NCI-H446 treated with DMSO at 0.1 percent for 48 hours (cell line): ENCODE measurements around the gene BMP6.

ENCODE experiments used
- DNase-seq: peaks from one replicate; lab custom pipeline; 2025; lab: John Stamatoyannopoulos, UW

The BMP6 gene

DNA sequence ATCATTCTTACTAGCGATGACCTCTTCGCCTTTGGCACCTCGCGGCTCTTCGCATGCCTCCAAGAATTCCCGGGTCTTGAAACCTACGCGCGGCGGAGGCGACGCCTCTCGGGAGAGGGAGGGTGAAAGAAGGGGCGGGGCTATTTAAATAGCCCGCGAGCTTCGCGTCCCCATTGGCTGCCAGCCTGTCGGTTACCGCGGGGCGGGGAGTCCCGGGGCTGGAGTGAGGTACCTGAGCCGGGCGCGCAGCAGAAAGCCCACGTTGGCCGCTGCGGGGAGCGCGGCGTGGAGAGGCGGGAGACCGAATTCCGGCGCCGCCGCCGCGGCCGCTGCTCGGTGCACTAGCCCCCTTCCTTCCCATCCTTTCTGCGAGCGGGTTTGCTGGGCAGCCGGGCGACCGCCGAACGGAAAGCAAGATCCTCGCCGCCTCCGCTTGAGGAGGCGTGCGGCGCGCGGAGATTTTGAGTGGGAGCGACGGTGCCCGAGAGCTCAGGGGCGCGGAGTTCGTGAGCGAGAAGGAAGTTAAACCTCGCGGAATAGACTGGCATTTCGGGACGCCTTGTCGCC is at the start of gene BMP6:
BMP6 (plus strand) TSS at position 251 of the 567 bp plus-strand sequence. CDS start 857 bp downstream, outside the sequence.
- DNase-seq, result peak; percentile 36

DNA sequence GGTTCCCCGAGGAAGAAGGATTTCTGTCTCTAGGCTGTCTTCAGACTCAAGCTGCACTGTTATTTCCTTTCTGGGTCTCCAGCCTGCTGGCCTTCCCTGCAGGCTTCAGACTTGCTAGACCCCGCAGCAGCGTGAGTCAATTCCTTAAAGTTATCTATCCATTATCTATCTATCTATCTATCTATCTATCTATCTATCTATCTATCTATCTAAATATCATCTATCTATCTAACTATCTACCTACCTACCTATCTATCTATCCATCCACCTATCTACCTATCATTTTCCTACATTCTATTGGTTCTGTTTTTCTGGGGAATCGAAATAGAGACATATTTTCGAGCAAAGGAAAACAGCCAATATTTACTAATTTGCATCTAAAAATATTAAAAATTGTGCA is 48.7 kb upstream of the BMP6 start:
- no peak for DNase-seq

DNA sequence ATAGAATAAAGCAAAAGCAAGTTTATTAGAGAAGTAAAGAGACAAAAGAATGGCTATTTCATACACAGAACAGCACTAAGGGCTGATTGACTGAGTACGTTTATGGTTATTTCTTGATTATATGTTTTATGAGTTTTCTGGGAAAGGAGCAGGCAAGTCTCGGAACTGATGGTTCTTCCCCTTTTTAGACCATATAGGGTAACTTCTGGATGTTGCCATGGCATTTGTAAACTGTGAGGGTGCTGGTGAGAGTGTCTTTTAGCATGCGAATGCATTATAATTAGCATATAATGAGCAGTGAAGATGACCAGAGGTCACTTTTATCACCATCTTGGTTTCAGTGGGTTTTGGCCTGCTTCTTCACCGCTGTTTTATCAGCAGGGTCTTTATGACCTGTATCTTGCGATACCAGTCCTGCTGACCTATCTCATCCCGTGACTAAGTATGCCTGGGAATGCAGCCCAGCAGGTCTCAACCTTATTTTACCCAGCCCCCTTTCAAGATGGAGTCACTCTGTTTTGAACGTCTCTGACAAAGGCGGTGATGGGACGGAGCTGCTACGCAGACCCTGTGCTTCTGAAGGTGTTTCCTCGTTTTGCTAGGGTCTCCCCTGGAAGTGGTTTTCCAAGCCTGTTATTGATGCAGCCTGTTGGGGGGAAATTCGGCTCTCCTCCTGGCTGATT is 45.4 kb upstream of the BMP6 start:
- DNase-seq, result no peak

DNA sequence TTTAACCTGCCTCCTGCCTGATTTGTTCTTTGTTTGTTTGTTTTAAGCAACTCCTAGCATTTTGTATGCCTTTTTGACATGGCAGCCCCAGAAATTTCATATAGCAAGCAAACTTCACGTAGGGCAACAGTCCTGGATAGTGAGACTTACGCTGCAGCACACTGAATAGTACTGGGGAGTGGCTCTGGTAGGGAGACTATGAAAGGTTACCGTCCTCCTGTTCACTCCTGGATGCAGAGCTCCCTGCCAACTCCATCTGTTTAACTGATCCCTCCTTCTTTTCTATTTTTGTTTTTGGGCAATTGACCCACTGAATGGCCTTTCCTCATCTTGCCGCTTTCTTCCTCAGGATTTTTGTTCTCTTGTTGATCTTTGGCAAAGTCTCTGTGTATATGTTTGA is 44.5 kb upstream of the BMP6 start:
- DNase-seq, result no peak

DNA sequence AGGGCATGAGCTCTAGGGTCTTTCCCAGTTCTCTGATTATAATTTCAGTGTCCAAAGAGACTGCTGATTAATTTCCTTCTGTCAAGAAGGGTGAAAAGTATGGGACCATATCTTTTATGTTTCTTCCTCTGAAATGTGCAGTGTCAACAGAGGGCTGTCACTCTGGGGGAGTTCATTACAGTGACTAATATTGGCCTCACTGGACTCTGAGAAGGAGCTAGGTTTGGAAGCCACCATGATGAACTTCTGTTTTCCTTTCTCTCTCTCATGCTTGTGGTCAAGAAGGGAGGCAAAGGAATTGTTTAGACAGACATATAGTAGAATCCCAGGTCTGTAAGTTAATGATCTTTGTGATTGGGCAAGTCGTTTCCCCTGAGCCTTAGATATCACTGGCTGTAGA is 41.8 kb upstream of the BMP6 start:
- no peak for DNase-seq

DNA sequence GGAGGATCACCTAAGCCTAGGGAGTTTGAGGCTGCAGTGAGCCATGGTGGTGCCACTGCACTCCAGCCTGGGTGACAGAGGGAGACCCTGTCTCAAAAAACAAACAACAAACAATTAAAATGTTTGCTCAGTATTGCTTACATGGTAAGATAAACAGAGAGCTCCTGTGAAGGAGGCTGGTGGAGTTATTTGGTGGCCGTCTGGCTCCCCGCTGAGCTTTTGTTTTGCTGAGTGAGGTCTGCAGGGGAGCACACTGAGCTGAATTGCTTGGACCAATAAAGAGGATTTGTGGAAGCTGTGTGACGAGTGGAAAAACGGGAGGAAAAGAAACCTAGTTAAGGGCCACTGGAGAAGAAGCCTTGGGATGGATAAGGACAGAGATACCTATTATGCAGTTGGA is 41.1 kb upstream of the BMP6 start:
- no peak for DNase-seq

DNA sequence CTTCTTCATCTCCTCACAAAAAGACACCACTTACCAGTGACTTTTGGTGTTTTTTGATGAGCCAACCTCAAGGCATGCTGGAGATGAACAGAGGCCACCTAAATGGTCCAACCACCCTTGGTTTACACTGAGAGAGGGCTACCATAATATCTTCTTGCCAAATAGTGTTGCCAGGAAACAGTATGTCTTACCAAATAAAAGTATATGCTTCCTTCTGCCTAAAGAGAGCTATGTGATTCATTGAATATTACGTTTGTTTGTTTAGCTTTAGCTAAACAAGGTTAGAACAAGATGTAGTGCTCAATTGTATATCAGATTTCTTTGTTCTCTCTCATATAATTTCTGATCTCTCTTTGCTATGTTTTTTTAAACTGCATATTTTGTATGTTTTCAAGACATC is 40.6 kb upstream of the BMP6 start:
- no peak for DNase-seq

DNA sequence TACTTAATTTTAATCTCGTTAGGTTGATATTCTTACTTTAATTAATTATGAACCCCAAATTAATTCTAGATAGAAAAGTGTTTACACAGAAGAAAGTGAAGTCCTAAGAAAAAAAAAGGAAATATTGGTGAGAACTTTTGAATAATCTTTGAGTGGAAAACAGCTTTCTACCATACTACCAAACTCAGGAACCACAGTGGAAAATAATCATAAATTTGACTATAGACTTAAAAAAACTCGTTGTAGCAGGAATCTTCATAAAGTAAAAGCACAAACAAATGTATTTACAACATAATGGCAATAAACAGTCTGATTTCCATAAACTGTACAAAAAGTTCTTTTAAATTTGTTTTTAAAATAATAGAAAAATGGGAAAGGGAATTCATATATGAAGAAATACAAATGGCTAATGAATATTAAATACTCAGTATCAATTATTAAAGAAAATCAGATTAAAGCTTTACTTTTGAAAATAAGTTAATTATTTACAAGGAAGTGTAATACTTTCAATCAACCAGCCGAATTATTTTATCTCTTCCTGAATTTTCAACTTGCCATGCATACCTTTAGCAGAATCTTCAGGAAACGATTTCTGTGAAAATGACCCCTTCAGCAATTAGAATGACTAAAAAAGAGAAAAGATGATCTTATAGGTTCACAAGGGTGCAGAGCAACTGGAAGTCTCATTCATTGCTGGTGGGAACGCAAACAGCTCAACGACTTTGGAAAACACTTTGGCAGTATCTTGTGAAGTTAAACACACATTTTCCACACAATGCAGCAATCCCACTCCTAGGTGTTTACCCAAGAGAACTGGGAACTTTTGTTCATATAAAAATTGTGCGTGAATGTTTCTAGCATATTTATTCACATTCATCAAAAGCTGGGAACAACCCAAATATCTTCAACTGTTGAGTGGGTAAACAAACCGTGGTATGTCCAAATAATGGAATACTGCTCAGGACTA is 38.5 kb upstream of the BMP6 start:
- DNase-seq, result no peak

DNA sequence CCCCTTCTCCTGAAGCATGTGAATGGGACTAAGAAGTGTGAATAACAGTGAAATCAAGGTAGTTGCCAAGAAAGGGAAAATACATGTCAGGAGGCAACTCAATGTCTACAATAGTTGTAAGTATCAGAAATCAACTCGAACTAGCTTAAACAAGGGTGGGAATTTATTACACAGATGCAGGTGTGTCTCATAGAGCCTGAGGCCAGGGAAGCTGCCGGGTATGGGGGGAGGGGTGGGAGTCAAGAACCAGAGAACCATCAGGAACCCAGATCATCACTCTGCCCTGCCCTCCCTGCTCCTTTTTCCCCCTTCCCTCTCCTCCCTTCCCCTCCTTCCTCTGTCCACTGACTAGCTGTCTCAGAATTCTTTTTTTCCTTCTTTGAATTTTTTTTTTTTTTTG is 34.9 kb upstream of the BMP6 start:
- DNase-seq, result no peak

DNA sequence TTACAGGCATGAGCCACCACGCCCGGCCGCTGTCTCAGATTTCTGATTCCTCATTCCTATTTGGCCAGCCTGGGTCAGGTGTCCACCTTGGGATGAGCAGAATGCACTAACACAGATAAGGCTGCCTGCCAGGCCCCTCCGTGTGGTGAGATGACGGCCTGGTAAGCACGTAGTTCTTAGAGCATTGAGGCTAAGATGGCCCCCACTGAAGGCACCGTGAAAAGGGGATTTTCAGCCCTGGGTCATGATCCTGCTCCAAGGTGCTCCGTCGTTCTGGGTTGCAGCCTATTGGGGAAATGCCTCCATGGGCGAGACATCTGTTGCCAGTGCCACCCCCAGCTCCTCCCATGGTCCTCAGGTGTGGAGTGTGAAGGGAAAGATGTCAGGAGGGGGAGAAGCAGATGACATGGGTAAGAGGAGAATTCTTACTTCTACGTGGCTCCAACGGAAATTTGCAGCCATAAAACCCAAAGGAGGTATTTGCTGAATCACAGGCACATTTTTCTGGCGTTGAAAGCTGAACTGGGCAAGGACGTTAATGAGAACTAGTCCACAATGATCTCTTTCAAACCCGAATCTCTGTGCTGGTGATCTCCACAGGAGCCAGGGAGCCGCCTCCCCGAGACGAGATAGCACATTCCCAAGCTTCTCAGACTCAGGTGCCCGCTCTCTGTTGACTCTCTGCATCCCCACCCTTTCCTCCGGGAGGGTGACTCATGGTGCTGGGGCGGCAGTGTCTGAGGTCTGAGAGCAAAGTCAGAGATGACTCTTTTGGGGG is 34.0 kb upstream of the BMP6 start:
- no peak for DNase-seq

DNA sequence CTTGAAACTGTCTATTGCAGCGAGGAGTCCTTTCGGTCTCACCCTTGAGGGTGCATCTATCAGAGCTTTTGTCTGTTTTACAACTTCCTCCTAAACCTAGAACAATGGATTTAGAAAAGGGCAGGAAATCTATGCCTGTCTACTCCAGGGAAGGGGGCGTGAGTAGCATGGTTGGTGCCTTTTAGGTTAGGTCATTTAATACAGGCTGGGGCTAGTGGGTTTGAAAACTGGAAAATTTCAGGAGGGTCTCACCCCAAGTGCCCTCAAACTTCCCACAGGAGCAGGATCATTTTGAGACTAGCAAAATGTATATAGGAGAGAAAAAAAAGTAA is 33.5 kb upstream of the BMP6 start:
- no peak for DNase-seq

DNA sequence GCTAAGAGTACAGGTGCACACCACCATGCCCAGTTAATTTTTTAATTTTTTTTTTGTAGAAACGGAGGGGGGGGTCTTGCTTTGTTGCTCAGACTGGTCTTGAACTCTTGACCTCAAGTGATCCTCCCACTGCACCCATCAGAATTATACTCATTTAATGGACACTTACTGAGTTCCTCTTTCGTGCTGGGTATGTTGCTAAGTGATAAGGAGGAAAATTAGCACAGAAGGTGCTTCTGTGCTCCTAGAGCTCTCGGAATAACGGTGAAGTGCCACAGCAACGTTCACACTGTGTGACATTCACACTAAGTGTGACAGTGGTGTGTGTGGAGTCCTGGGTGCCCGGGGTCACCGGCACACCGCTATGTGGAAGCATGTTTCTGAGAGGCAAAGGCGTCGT is 32.1 kb upstream of the BMP6 start:
- no peak for DNase-seq

DNA sequence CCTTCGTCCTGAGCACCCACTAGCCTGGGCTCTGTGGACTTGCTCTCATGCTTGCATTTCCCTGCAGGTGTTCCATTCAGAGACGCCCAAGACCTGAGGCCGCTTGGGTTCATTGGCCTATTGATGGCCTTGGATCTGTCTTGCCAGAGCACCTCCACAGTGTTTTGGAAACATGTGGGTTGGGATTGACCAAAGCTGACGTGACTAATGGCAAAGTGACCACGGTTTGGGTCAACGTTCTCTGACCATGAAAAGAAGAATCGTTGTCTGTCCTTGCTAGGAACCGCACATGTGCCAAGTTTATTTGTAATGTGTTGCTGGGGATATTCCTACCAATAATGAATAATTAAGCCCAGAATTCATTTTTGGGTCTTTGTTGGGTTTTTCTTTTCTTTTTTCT is 29.8 kb upstream of the BMP6 start:
- no peak for DNase-seq

DNA sequence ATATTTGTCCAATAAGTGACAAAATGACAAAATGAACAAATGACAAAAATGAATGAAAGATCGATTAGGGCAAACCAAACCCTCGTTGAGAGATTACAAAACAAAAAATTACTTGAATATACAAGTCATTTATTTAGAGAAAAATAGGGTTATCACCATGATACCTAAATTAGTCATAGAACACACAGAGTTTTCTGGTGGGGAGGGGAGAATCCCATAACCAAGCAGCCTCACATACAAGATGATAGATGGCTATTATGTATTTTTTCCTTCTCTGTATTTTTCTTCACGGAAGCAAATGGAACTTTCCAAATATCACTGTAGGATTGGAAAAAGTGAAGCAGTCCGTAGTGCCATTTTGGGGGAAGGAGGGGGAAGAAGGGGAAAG is 28.5 kb upstream of the BMP6 start:
- no peak for DNase-seq

DNA sequence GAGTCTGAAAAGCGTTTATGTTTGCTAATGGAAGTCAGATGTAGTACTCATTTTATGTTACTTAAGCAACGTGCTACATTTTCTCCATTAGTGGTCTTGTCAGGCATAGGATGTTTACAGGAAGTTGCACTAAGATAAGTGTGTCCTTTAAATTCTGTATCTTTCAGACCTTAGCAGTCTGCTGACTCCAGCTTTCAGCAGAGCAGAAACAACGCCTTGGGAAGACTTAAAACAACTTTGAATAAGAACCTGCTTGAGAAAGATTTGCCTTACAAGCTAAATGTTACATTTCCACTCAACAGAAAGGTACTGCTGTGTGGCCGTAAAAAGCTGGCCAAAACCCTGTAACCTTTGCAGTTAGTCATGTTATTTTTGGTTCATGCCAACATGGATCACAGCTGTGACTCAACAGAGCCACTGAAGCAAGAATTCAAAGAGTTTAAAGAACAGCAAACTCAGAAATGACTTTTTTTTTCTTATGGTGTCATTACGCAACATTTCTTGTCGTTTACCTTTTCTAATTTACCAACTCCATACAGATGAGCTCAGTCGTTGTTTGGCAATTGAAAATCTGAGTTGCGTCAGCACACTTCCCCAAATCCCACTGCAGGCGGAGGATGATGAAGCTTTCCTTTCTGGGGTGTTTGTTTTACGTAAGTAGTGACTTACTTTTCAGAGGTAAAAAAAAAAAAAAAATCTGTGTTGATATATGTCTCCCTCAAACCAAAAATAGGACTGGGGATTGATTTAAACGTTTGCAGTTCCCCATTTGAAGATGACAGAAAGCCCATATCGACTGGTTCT is 27.9 kb upstream of the BMP6 start:
- no peak for DNase-seq

DNA sequence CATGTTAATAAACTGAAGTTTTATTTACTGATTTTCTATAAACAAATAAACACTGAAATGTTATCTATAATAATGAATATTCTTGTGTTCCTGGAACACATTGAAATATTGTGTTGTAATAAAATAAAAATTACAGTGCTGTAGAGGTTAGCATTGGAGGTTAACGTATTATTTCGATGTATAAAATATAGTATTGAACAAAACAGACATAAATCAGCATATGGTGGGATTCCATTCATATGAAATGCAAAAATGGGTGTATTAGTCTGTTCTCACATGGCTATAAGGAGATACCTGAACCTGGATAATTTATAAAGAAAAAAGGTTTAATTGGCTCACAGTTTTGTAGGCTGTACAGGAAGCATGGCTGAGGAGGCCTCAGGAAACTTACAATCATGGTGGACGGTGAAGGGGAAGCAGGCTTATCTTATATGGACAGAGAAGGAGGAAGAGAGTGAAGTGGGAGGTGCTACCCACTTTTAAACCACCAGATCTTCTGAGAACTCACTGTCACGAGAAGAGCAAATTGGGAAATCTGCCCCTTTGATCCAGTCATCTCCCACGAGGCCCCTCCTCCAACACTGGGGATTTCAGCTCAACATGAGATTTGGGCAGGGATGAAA is 24.6 kb upstream of the BMP6 start:
- DNase-seq, result no peak

DNA sequence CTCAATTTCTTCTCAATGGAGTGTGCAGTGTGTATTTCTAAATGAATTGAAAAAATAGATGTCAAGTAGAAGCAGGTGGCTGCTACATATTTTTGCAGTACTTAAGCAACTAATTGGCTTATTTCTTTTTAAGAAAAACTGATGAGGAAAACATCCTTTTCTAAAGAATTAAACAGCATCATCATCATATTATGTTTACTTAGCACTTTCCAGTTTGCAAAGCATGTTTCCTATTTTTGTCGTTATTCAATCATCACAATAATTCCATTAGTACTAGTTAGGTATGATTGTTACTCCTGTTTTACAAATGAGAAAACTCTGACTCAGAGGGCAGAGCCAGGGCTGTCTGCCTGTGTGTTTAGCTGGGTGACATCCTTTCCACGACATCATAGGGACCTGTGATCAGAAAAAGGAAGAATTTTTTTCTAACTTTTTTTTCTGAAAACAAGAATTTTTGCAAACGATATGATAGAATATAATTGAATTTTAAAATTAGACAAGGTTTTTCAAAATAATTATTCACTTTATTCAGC is 22.7 kb upstream of the BMP6 start:
- DNase-seq, result no peak

DNA sequence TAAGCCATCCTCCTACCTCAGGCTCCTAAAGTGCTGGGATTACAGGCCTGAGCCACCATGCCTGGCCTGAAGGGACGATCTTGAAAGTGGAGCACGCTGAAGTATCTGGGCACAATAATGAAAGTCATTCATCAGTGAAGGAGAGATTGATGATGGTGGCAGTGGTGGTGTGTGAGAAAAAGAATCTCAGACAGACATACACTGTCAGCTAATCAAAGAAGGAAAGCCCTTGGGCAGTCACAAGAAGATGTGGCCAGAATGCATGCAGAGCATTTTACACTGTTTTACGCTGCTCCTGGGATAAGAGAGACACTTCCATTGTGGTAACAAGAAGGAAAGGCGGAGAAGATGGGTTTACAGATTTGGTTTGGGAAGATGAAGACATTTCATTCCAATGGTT is 20.4 kb upstream of the BMP6 start:
- DNase-seq, result no peak

DNA sequence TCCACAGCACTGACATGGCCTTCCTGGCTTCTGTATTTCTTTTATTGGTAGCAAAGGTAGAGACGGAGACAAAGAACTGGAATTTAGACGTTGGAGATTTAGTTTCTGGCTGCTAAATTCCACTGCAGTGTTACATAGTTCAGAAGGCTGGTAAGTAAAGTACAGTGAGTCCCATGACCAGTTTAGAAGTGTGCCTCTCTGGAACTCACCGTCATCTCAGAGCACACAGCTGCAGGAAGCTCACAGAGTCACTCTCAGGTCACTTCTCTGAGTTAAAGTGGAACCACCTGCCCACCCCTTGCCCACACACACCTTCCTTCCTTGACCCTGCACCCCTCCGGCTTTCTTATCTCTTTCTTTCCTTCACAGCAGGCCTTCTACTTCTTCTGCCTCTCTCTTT is 19.6 kb upstream of the BMP6 start:
- DNase-seq, result no peak

DNA sequence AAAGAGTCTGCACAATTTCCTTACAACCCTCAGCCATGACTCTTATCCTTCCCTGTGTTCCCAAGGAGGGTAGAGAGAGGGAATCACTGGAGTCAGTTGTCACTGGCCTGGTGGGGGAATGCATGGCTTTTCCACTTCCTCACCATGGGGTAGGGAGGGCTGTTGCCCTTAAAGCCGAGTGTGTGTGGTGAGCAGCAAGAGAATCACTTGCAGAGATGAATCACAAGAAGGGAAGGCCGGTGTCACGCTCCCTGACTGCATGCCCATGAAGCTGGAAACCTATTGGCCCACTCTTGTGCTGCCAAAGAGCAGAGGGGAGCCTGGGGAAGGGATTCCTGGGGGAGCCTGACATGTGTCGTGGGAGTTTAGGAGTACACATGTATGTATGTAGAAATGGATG is 18.1 kb upstream of the BMP6 start:
- DNase-seq, result no peak

DNA sequence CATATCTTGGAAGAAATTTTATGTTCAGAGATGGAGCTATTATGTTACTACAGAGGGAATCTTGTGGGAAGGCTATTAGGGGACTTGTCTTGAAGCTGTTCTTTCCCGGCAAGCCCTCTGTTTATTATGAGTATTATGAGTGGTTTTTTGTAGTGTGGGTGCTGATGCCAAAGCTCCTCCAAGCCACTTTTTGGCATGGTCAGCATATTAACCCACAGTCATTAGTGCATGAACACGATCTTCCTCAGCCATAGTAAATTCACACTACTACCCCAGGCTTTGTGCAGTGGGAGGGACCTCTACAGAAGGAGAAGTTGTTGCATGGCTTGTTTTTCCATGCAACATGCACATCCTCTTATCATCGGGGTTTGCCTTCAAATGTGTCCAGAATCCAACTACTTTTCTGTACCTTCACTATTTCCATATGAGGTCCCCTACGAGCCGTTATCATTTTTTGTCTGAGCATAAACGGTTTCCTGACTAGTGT is 6.5 kb upstream of the BMP6 start:
- no peak for DNase-seq
